ENCODE measurements around the gene TTC23.
A peak's percentile ranks its signal among the peaks of the same experiment; 100 is the strongest.

The TTC23 gene

GRCh38 chr15:99249270-99249841 is at the start of gene TTC23:
Gene TTC23, minus strand, starts transcription at chr15:99249581. Its CDS starts 20,869 bp downstream, at chr15:99228712.
- peak within 1 kb of the TSS in 20 of 21 experiments; percentile 44 to 94 (median 88) for H3K27ac ChIP-seq

GRCh38 chr15:99296386-99296785 is 47.0 kb upstream of the TTC23 start:
- Histone ChIP-seq H3K27ac (no peak overlapping the region), H3K4me3 (no peak overlapping the region)

More at GRCh38 chr15:99249270-99249841, at the start of gene TTC23:
- H3K4me3 ChIP-seq = peak within 1 kb of the TSS; percentile 61 to 87 (median 78)

- Histone ChIP-seq H3K27ac (no peak overlapping the region), H3K4me3 (no peak overlapping the region)
These were observed 46.5 kb upstream of the TTC23 start for GRCh38 chr15:99295840-99296239.

- Histone ChIP-seq H3K4me3 (no peak overlapping the region), H3K27ac (no peak overlapping the region)
These were observed 42.3 kb upstream of the TTC23 start for GRCh38 chr15:99291643-99292042.

GRCh38 chr15:99283717-99284116 is 34.3 kb upstream of the TTC23 start:
- Histone ChIP-seq H3K27ac (no peak overlapping the region), H3K4me3 (no peak overlapping the region)

GRCh38 chr15:99282586-99282985 is 33.2 kb upstream of the TTC23 start:
- H3K4me3 ChIP-seq = no peak overlapping the region
- H3K27ac ChIP-seq = no peak overlapping the region

GRCh38 chr15:99282121-99282520 is 32.7 kb upstream of the TTC23 start:
- Histone ChIP-seq H3K4me3 (no peak overlapping the region), H3K27ac (no peak overlapping the region)

GRCh38 chr15:99279827-99280226 is 30.4 kb upstream of the TTC23 start:
- Histone ChIP-seq H3K27ac (no peak overlapping the region), H3K4me3 (no peak overlapping the region)

GRCh38 chr15:99279290-99279689 is 29.9 kb upstream of the TTC23 start:
- H3K27ac ChIP-seq = no peak overlapping the region
- H3K4me3 ChIP-seq = no peak overlapping the region

GRCh38 chr15:99275525-99276128 is 26.2 kb upstream of the TTC23 start:
- Histone ChIP-seq H3K4me3 (no peak overlapping the region), H3K27ac (no peak overlapping the region)

- no peak overlapping the region for H3K4me3 ChIP-seq
- H3K27ac ChIP-seq = no peak overlapping the region
These were observed 25.7 kb upstream of the TTC23 start for GRCh38 chr15:99275061-99275460.

- Histone ChIP-seq H3K27ac (no peak overlapping the region), H3K4me3 (no peak overlapping the region)
These were observed 24.4 kb upstream of the TTC23 start for GRCh38 chr15:99273801-99274200.

GRCh38 chr15:99268431-99268830 is 19.1 kb upstream of the TTC23 start:
- Histone ChIP-seq H3K27ac (no peak overlapping the region), H3K4me3 (no peak overlapping the region)

GRCh38 chr15:99267957-99268356 is 18.6 kb upstream of the TTC23 start:
- H3K27ac ChIP-seq = no peak overlapping the region
- H3K4me3 ChIP-seq = no peak overlapping the region

GRCh38 chr15:99265541-99266070 is 16.2 kb upstream of the TTC23 start:
- Histone ChIP-seq H3K4me3 (no peak overlapping the region), H3K27ac (no peak overlapping the region)

GRCh38 chr15:99264125-99264524 is 14.7 kb upstream of the TTC23 start:
- Histone ChIP-seq H3K27ac (no peak overlapping the region), H3K4me3 (no peak overlapping the region)

- no peak overlapping the region for H3K4me3 ChIP-seq
- no peak overlapping the region for H3K27ac ChIP-seq
These were observed 7.8 kb upstream of the TTC23 start for GRCh38 chr15:99257107-99257750.

GRCh38 chr15:99253381-99254090 is 4.2 kb upstream of the TTC23 start:
- H3K27ac ChIP-seq = no peak overlapping the region

GRCh38 chr15:99252326-99252725 is 2.9 kb upstream of the TTC23 start:
- Histone ChIP-seq H3K27ac (peak overlapping the region in 4 of 21 experiments; percentile 80 to 93 (median 89)), H3K4me3 (peak overlapping the region in 4 of 7 experiments; percentile 61 to 87 (median 78))

More at GRCh38 chr15:99253381-99254090, 4.2 kb upstream of the TTC23 start:
- H3K4me3 ChIP-seq = no peak overlapping the region
